Testis (tissue), 3 donors: ENCODE results near the gene KCNAB1. TPM values are rescaled to one million over a fixed set of nuclear protein-coding genes. Genes with fewer than 3 reads are reported as not detected.

Source experiments
- DNase-seq: peaks from one replicate; pipeline ENCODE4 v3.0.0-alpha.2; 2019
- H3K27ac ChIP-seq, 2 donors: fragments of 200-600 bp; sonication (generic); one replicate each; pipeline ENCODE4 v1.5.1; 2019
- H3K27me3 ChIP-seq: fragments of 200-600 bp; sonication (generic); one replicate; pipeline ENCODE4 v1.5.1; 2019
- H3K36me3 ChIP-seq: fragments of 200-600 bp; sonication (generic); one replicate; pipeline ENCODE4 v1.5.1; 2017; ENCODE audit warnings: low read depth; ENCODE audit errors: missing control alignments
- H3K4me1 ChIP-seq: fragments of 200-600 bp; sonication (generic); one replicate; pipeline ENCODE4 v1.5.1; 2019
- H3K4me3 ChIP-seq, 2 donors: fragments of 200-600 bp; sonication (generic); one replicate each; pipeline ENCODE4 v1.5.1; 2017 to 2019
- H3K9me3 ChIP-seq: fragments of 200-600 bp; sonication (generic); one replicate; pipeline ENCODE4 v1.5.1; 2017
- CTCF ChIP-seq, 3 experiments: fragments of 450-650 bp in 2 of 3; fragments of 200-600 bp in 1 of 3; sonication (generic) in 1 of 3; IDR thresholded peaks; one replicate each; pipeline ENCODE4 v1.5.1; 2016 to 2019; ENCODE audit warnings: antibody characterized with exemption in 3 of 3, mild to moderate bottlenecking in 2 of 3, moderate library complexity in 1 of 3
- POLR2A ChIP-seq: fragments of 450-650 bp; IDR thresholded peaks from one replicate; pipeline ENCODE4 v1.6.1; 2017; ENCODE audit warnings: antibody characterized with exemption, mild to moderate bottlenecking, moderate library complexity
- WGBS, 2 donors: methylation state at CpG; one replicate each; pipeline ENCODE4 v1.1.5; 2018; 5-methylcytosine and 5-hydroxymethylcytosine counted together
- intact Hi-C: fragments of 100-400 bp; cut with DNase I; formaldehyde crosslinking; loops from one replicate; pipeline ENCODE4 v1.15.1; 2023; ENCODE audit warnings: low total_unique reads
- polyA plus RNA-seq: library from polyadenylated mRNA; stranded (reverse); fragments of 350-450 nt; fragmentation: Illumina TruSeq; extraction: RNeasy Lipid Tissue Mini Kit (QIAGEN cat#74804); gene quantifications from one replicate; pipeline ENCODE4 v1.2.3, GENCODE V29; 2014; ENCODE audit warnings: low read depth, low replicate concordance; ENCODE audit not compliant: insufficient read depth
- total RNA-seq, 2 donors: library from RNA; depleted of rRNA; stranded (reverse); fragments of >200 nt; gene quantifications; one replicate each; pipeline ENCODE4 v1.2.3, GENCODE V29; 2016

The KCNAB1 gene
- total and polyA plus RNA-seq, 3 donors from 2014 or later = 3.8 to 8.9 (median 5.7) TPM

GRCh38 chr3:156480949-156481348 is 360.6 kb downstream of the KCNAB1 start:
- Histone ChIP-seq H3K36me3 (no peaks in the 10 kb centered on the region), H3K9me3 (no peaks in the 10 kb centered on the region), H3K27ac (no peak overlapping the region), H3K4me1 (no peaks in the 10 kb centered on the region), H3K4me3 (no peak overlapping the region), H3K27me3 (no peaks in the 10 kb centered on the region)
- WGBS, 2 donors = 80 to 84% methylated on average over 2 of the region's 2 CpGs
- DNase-seq = no peak
- no peak for TF ChIP-seq CTCF (IDR thresholded peaks at IDR 0.05)
- TF ChIP-seq POLR2A = no peak
- intact Hi-C loops = no loop called here

- no peak for TF ChIP-seq CTCF (IDR thresholded peaks at IDR 0.05)
- no peak overlapping the region for H3K4me3 ChIP-seq
- intact Hi-C loops = no loop called here
- no peaks in the 10 kb centered on the region for H3K9me3 ChIP-seq
- H3K27ac ChIP-seq = no peak overlapping the region
- H3K36me3 ChIP-seq = no peaks in the 10 kb centered on the region
- no peaks in the 10 kb centered on the region for H3K27me3 ChIP-seq
- whole genome bisulfite sequencing, 2 donors = 88% methylated on average over 3 of the region's 3 CpGs
- no peak for DNase-seq
- no peaks in the 10 kb centered on the region for H3K4me1 ChIP-seq
These were observed 362.6 kb downstream of the KCNAB1 start for GRCh38 chr3:156483002-156483401.

- intact Hi-C loops = no loop called here
- no peak overlapping the region for H3K27ac ChIP-seq
These were observed 363.0 kb downstream of the KCNAB1 start for GRCh38 chr3:156483426-156483825.

GRCh38 chr3:156483961-156484787 is 363.8 kb downstream of the KCNAB1 start:
- TF ChIP-seq CTCF (IDR thresholded peaks at IDR 0.05) (no peak), POLR2A (no peak)
- Histone ChIP-seq H3K9me3 (no peaks in the 10 kb centered on the region), H3K27me3 (no peaks in the 10 kb centered on the region), H3K4me3 (no peak overlapping the region), H3K27ac (no peak overlapping the region), H3K36me3 (no peaks in the 10 kb centered on the region), H3K4me1 (no peaks in the 10 kb centered on the region)
- WGBS, 2 donors = 49 to 51% methylated on average over 6 of the region's 6 CpGs
- intact Hi-C loops = no loop called here
- DNase-seq = no peak

More at GRCh38 chr3:156483426-156483825, 363.0 kb downstream of the KCNAB1 start:
- DNase-seq = no peak
- H3K27me3 ChIP-seq = no peaks in the 10 kb centered on the region
- H3K9me3 ChIP-seq = no peaks in the 10 kb centered on the region
- TF ChIP-seq POLR2A (no peak), CTCF (IDR thresholded peaks at IDR 0.05) (no peak)
- 44 to 56% methylated on average over 1 of the region's 1 CpG for WGBS, 2 donors
- no peak overlapping the region for H3K4me3 ChIP-seq
- H3K4me1 ChIP-seq = no peaks in the 10 kb centered on the region
- no peaks in the 10 kb centered on the region for H3K36me3 ChIP-seq

GRCh38 chr3:156488767-156489166 is 368.4 kb downstream of the KCNAB1 start:
- Histone ChIP-seq H3K4me3 (no peak overlapping the region), H3K27ac (no peak overlapping the region), H3K4me1 (no peaks in the 10 kb centered on the region), H3K36me3 (no peaks in the 10 kb centered on the region), H3K27me3 (no peaks in the 10 kb centered on the region), H3K9me3 (no peaks in the 10 kb centered on the region)
- no peak for DNase-seq
- WGBS, 2 donors = 93 to 94% methylated on average over 3 of the region's 3 CpGs
- TF ChIP-seq CTCF (IDR thresholded peaks at IDR 0.05) (no peak), POLR2A (no peak)
- intact Hi-C loops = no loop called here
